Measurements from ENCODE around the gene LRRC43. TPM values are rescaled to one million over a fixed set of nuclear protein-coding genes. Genes with fewer than 3 reads are reported as not detected.

The LRRC43 gene
- total and polyA plus RNA-seq, 5 donors, result 0.69 to 3.1 (median 1.6) TPM

- DNase-seq, result no peak
- H3K4me3 ChIP-seq (ENCODE audit: low read length), result no peak overlapping the region
- no peak overlapping the region for H3K27ac ChIP-seq (ENCODE audit: low read length)
- intact Hi-C loops (cut with DNase I), result no loop called here
- WGBS, result 95% methylated on average over 19 of the region's 19 CpGs
- H3K9me3 ChIP-seq (ENCODE audit: control insufficient read depth, low read length), result no peaks in the 10 kb centered on the region
- no peak for ATAC-seq
- H3K27me3 ChIP-seq (ENCODE audit: control insufficient read depth, insufficient read depth), result no peaks in the 10 kb centered on the region
- no peaks in the 10 kb centered on the region for H3K4me1 ChIP-seq (ENCODE audit: control insufficient read depth, insufficient read depth, low read length)
Measured at GRCh38 chr12:122140467-122141257, 42.3 kb upstream of the LRRC43 start.

- intact Hi-C loops (cut with DNase I), result no loop called here
- Histone ChIP-seq H3K4me3 (ENCODE audit: low read length) (no peak overlapping the region), H3K27ac (ENCODE audit: low read length) (no peak overlapping the region), H3K9me3 (ENCODE audit: control insufficient read depth, low read length) (no peaks in the 10 kb centered on the region), H3K4me1 (ENCODE audit: control insufficient read depth, insufficient read depth, low read length) (no peaks in the 10 kb centered on the region), H3K27me3 (ENCODE audit: control insufficient read depth, insufficient read depth) (no peaks in the 10 kb centered on the region)
- DNase-seq (peak in 1 of 3 donors; percentile 70), ATAC-seq (no peak)
- WGBS, result 81% methylated on average over 21 of the region's 21 CpGs
Measured at GRCh38 chr12:122141911-122142725, 40.8 kb upstream of the LRRC43 start.

DNA sequence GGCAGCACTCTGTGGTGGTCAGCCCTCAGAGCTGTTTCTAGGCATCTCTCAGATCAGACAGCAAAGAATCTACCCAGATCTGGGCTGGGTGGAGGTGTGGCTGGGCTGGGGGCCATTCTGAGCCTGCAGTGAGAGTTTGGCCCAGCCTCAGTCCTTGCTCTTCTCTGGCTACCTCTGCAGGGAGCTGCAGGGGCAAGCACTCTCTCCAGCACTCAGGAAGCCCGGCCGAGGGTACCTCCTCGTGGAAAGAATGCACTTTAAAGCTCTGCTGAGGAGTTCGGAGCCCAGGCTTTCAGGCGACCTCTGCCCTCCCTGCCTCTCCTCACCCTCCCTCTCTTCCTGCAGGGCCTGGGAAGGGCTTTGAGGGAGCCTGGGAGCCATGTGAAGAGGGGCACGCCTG lies 40.1 kb upstream of the LRRC43 start:
- Histone ChIP-seq H3K27me3 (ENCODE audit: control insufficient read depth, insufficient read depth) (no peaks in the 10 kb centered on the region), H3K4me3 (ENCODE audit: low read length) (no peak overlapping the region), H3K4me1 (ENCODE audit: control insufficient read depth, insufficient read depth, low read length) (no peaks in the 10 kb centered on the region), H3K9me3 (ENCODE audit: control insufficient read depth, low read length) (no peaks in the 10 kb centered on the region), H3K27ac (ENCODE audit: low read length) (no peak overlapping the region)
- no peak for DNase-seq
- ATAC-seq, result no peak
- WGBS, result 48% methylated on average over 6 of the region's 6 CpGs
- intact Hi-C loops (cut with DNase I), result no loop called here

DNA sequence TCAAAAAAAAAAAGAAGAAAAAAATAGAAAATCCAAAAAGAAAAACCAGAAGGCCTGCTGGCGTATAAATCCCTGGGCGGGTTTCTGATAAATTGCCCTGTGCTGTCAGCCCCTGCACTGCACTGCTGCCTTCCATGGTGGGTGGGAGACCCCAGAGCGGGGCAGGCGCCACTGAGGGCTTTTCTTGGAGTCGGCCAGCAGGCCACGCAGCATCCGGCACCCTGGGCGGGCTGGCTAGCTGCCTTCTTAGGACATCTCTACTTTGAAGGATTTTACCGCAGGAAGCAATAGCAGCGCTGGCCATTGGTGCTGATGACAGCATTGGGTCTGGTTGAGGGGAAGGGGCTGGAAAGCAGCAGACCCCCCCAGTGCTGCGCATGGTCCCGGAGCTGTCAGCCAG lies 38.0 kb upstream of the LRRC43 start:
- no peak for ATAC-seq
- no peak for DNase-seq
- 95% methylated on average over 12 of the region's 12 CpGs for WGBS
- H3K4me3 ChIP-seq (ENCODE audit: low read length), result no peak overlapping the region
- no peak overlapping the region for H3K27ac ChIP-seq (ENCODE audit: low read length)
- intact Hi-C loops (cut with DNase I), result no loop called here
- no peaks in the 10 kb centered on the region for H3K4me1 ChIP-seq (ENCODE audit: control insufficient read depth, insufficient read depth, low read length)
- H3K9me3 ChIP-seq (ENCODE audit: control insufficient read depth, low read length), result no peaks in the 10 kb centered on the region
- no peaks in the 10 kb centered on the region for H3K27me3 ChIP-seq (ENCODE audit: control insufficient read depth, insufficient read depth)

GRCh38 chr12:122145505-122146330 lies 37.2 kb upstream of the LRRC43 start:
- H3K27ac ChIP-seq (ENCODE audit: low read length), result no peak overlapping the region
- WGBS, result 91% methylated on average over 23 of the region's 23 CpGs

GRCh38 chr12:122147514-122148290 lies 35.2 kb upstream of the LRRC43 start:
- ATAC-seq, result peak in 1 of 2 donors; percentile 8

More at GRCh38 chr12:122145505-122146330, 37.2 kb upstream of the LRRC43 start:
- Histone ChIP-seq H3K9me3 (ENCODE audit: control insufficient read depth, low read length) (no peaks in the 10 kb centered on the region), H3K4me1 (ENCODE audit: control insufficient read depth, insufficient read depth, low read length) (no peaks in the 10 kb centered on the region), H3K4me3 (ENCODE audit: low read length) (no peak overlapping the region), H3K27me3 (ENCODE audit: control insufficient read depth, insufficient read depth) (no peaks in the 10 kb centered on the region)
- peak in 1 of 3 donors; percentile 33 for DNase-seq
- no peak for ATAC-seq
- intact Hi-C loops (cut with DNase I), result no loop called here

GRCh38 chr12:122148657-122149056 lies 34.3 kb upstream of the LRRC43 start:
- intact Hi-C loops (cut with DNase I), result no loop called here
- H3K4me3 ChIP-seq (ENCODE audit: low read length), result no peak overlapping the region
- ATAC-seq, result peak in 1 of 2 donors; percentile 34
- H3K4me1 ChIP-seq (ENCODE audit: control insufficient read depth, insufficient read depth, low read length), result no peaks in the 10 kb centered on the region
- no peaks in the 10 kb centered on the region for H3K27me3 ChIP-seq (ENCODE audit: control insufficient read depth, insufficient read depth)
- no peaks in the 10 kb centered on the region for H3K9me3 ChIP-seq (ENCODE audit: control insufficient read depth, low read length)
- H3K27ac ChIP-seq (ENCODE audit: low read length), result no peak overlapping the region
- WGBS, result 38% methylated on average over 6 of the region's 6 CpGs
- no peak for DNase-seq

More at GRCh38 chr12:122147514-122148290, 35.2 kb upstream of the LRRC43 start:
- no peak overlapping the region for H3K4me3 ChIP-seq (ENCODE audit: low read length)
- no peaks in the 10 kb centered on the region for H3K4me1 ChIP-seq (ENCODE audit: control insufficient read depth, insufficient read depth, low read length)
- DNase-seq, result no peak
- no peaks in the 10 kb centered on the region for H3K27me3 ChIP-seq (ENCODE audit: control insufficient read depth, insufficient read depth)
- H3K9me3 ChIP-seq (ENCODE audit: control insufficient read depth, low read length), result no peaks in the 10 kb centered on the region
- no peak overlapping the region for H3K27ac ChIP-seq (ENCODE audit: low read length)
- 84% methylated on average over 21 of the region's 21 CpGs for WGBS
- intact Hi-C loops (cut with DNase I), result no loop called here

DNA sequence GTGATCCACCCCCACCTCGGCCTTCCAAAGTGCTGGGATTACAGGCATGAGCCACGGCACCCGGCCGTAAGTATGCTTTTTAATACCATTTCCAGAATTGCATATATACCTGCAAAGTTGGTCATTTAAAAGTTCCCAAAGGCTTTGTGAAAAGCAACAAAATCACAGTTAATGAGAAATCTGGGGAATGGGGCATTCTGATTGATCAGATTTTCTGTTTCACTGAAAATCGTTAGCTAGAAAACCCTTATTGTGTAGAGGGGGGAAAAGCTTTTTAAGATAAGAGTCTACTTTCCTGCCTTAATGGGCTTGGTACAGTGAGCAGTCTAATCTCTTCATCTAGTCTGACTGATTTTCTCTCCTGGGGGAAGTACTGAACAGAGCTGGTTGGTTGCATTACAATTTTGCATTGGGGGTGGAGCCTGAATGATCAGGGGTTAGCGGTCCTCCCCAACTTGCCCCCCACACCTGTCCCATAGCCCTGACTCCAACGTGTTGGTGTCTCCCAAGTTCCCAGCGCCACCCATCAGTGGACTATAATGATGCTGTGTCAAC lies 32.7 kb upstream of the LRRC43 start:
- DNase-seq (no peak), ATAC-seq (no peak)
- WGBS, result 81% methylated on average over 8 of the region's 8 CpGs
- Histone ChIP-seq H3K27me3 (ENCODE audit: control insufficient read depth, insufficient read depth) (no peaks in the 10 kb centered on the region), H3K9me3 (ENCODE audit: control insufficient read depth, low read length) (no peaks in the 10 kb centered on the region), H3K4me1 (ENCODE audit: control insufficient read depth, insufficient read depth, low read length) (no peaks in the 10 kb centered on the region), H3K27ac (ENCODE audit: low read length) (no peak overlapping the region), H3K4me3 (ENCODE audit: low read length) (no peak overlapping the region)
- intact Hi-C loops (cut with DNase I), result no loop called here

GRCh38 chr12:122152754-122153153 lies 30.2 kb upstream of the LRRC43 start:
- DNase-seq (no peak), ATAC-seq (no peak)
- Histone ChIP-seq H3K4me3 (ENCODE audit: low read length) (no peak overlapping the region), H3K27ac (ENCODE audit: low read length) (no peak overlapping the region), H3K4me1 (ENCODE audit: control insufficient read depth, insufficient read depth, low read length) (no peaks in the 10 kb centered on the region), H3K27me3 (ENCODE audit: control insufficient read depth, insufficient read depth) (no peaks in the 10 kb centered on the region), H3K9me3 (ENCODE audit: control insufficient read depth, low read length) (no peaks in the 10 kb centered on the region)
- intact Hi-C loops (cut with DNase I), result no loop called here
- 76% methylated on average over 9 of the region's 9 CpGs for WGBS

DNA sequence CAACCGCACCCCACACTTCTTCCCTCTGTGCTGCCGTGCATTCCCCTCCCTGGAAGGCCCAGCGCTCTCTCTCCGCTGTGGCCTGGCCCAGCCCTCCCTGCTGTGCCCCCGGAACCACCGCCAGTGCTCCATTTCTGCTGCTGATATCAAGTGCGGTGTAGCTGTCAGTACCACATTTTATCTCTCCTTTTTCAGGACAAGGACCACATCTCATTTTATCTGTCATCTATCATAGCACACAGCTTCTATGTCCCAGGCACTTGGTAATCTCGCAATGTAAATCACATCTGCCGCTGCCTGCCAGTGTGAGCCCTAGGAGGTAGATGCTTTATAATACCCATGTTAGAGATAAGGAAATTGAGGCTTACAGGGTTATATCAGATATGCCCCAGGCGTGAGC lies 27.2 kb upstream of the LRRC43 start:
- WGBS, result 63% methylated on average over 10 of the region's 10 CpGs
- Histone ChIP-seq H3K27ac (ENCODE audit: low read length) (no peak overlapping the region), H3K4me3 (ENCODE audit: low read length) (no peak overlapping the region), H3K9me3 (ENCODE audit: control insufficient read depth, low read length) (no peaks in the 10 kb centered on the region), H3K27me3 (ENCODE audit: control insufficient read depth, insufficient read depth) (no peaks in the 10 kb centered on the region), H3K4me1 (ENCODE audit: control insufficient read depth, insufficient read depth, low read length) (no peaks in the 10 kb centered on the region)
- intact Hi-C loops (cut with DNase I), result no loop called here
- ATAC-seq, result no peak
- DNase-seq, result no peak

All from right cardiac atrium (tissue), 5 donors.